Activated CD8-positive, alpha-beta T cell treated with anti-CD3 and anti-CD28 coated beads for 36 hours (primary cell): ENCODE results near the gene QRFPR. TPM values are rescaled to one million over a fixed set of nuclear protein-coding genes. Genes with fewer than 3 reads are reported as not detected.
"Not testable (repeated sequence)": the region's sequence is repeated elsewhere in the genome, so short reads cannot be mapped to it uniquely, and the experiment has no call there.

Source experiments
- ATAC-seq: fragments of 200-7000 bp; cut with Tn5 transposase; one replicate; pipeline ENCODE4 v1.10.0; 2021; ENCODE audit warnings: mild to moderate bottlenecking, moderate library complexity
- CTCF ChIA-PET: fragments of 350-600 bp; sonication (Branson Sonifier 250); formaldehyde crosslinking; loops from one replicate; lab custom pipeline; 2021; ENCODE audit warnings: antibody characterized with exemption; lab: Charles Lee
- POLR2A ChIA-PET: fragments of 350-600 bp; sonication (Branson Sonifier 250); formaldehyde crosslinking; loops from one replicate; lab custom pipeline; 2021; ENCODE audit warnings: antibody characterized with exemption; lab: Charles Lee
- DNase-seq: peaks from one replicate; pipeline ENCODE4 v3.0.0-alpha.2; 2020
- H3K27ac Mint-ChIP-seq: one replicate; pipeline ENCODE4 v1.8.0; 2021; ENCODE audit warnings: mild to moderate bottlenecking, mixed read lengths
- H3K27me3 Mint-ChIP-seq: one replicate; pipeline ENCODE4 v1.8.0; 2021; ENCODE audit warnings: mixed read lengths
- H3K36me3 Mint-ChIP-seq: one replicate; pipeline ENCODE4 v1.8.0; 2021; ENCODE audit warnings: low read depth, mixed read lengths
- H3K4me1 Mint-ChIP-seq: one replicate; pipeline ENCODE4 v1.8.0; 2021; ENCODE audit warnings: low read depth, mixed read lengths
- H3K4me3 Mint-ChIP-seq: one replicate; pipeline ENCODE4 v1.8.0; 2021; ENCODE audit warnings: mild to moderate bottlenecking, moderate library complexity, mixed read lengths
- H3K9me3 Mint-ChIP-seq: one replicate; pipeline ENCODE4 v1.8.0; 2021; ENCODE audit warnings: mixed read lengths
- CTCF ChIP-seq: fragments of 200-600 bp; IDR thresholded peaks from one replicate; pipeline ENCODE4 v1.8.0; 2022; ENCODE audit warnings: antibody characterized with exemption, mild to moderate bottlenecking
- intact Hi-C: fragments of 100-400 bp; cut with micrococcal nuclease; formaldehyde crosslinking; loops from one replicate; pipeline ENCODE4 v1.10.0; 2022
- total RNA-seq, 2 experiments: library from RNA; stranded (reverse); gene quantifications; one replicate each; pipeline ENCODE4 v1.2.3, GENCODE V29; 2021

Gene QRFPR
- total RNA-seq, 2 experiments from 2014 or later, result not detected

GRCh38 chr4:121316091-121316490 is 64.7 kb downstream of the QRFPR start:
- TF ChIP-seq CTCF, result no peak
- POLR2A ChIA-PET, result no interaction called here

GRCh38 chr4:121313430-121313829 is 67.4 kb downstream of the QRFPR start:
- H3K4me1 Mint-ChIP-seq, H3K4me3 Mint-ChIP-seq, H3K27ac Mint-ChIP-seq, DNase-seq, H3K36me3 Mint-ChIP-seq, ATAC-seq, POLR2A ChIA-PET, H3K9me3 Mint-ChIP-seq, H3K27me3 Mint-ChIP-seq, intact Hi-C loops: not testable (repeated sequence)
- CTCF ChIA-PET, result interaction anchor here (2.3 kb wide), 1 partner anchor 122 kb away, joined by 9 read pairs; no protein-coding TSS in a partner anchor

More at GRCh38 chr4:121316091-121316490, 64.7 kb downstream of the QRFPR start:
- DNase-seq, result no peak
- H3K27ac Mint-ChIP-seq, result no peak overlapping the region
- H3K27me3 Mint-ChIP-seq, result peaks cover 9% of the 10 kb centered on the region
- no peaks in the 10 kb centered on the region for H3K36me3 Mint-ChIP-seq
- H3K4me1 Mint-ChIP-seq, result no peaks in the 10 kb centered on the region
- H3K9me3 Mint-ChIP-seq, result peaks cover 3% of the 10 kb centered on the region
- intact Hi-C loops, result no loop called here
- CTCF ChIA-PET, result interaction anchor here (1.1 kb wide), 1 partner anchor 9 kb away, joined by 3 read pairs; no protein-coding TSS in a partner anchor
- ATAC-seq, result no peak
- H3K4me3 Mint-ChIP-seq, result no peak overlapping the region

DNA sequence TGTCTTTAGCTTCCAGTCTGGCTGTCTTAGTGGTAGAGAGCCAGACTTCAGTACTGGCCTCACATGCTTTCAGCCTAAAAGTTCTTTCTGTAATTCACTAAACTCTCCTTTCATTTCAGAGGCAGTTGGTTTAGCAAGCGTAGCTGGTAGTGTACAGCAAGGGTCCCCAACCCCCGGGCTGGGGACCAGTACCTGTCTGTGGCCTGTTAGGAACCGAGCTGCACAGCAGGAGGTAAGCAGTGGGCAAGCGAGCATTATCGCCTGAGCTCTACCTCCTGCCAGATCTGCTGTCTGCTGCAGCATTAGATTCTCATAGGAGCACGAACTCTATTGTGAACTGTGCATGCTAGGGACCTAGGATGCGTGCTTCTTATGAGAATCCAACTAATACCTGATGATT is 72.0 kb downstream of the QRFPR start:
- no peak for TF ChIP-seq CTCF
- intact Hi-C loops, result loop anchor here (5.0 kb wide), 1 partner anchor 52 kb away; no protein-coding TSS in a partner anchor
- Mint-ChIP-seq H3K4me3 (no peak overlapping the region), H3K27ac (no peak overlapping the region), H3K36me3 (no peaks in the 10 kb centered on the region), H3K27me3 (peaks cover 2% of the 10 kb centered on the region), H3K9me3 (no peaks in the 10 kb centered on the region), H3K4me1 (peaks cover 12% of the 10 kb centered on the region)
- no peak for ATAC-seq
- CTCF ChIA-PET, result interaction anchor here (1.0 to 2.5 kb wide), 18 partner anchors 10 to 1145 kb away, joined by 3 to 126 read pairs (median 8); no protein-coding TSS in a partner anchor
- POLR2A ChIA-PET, result no interaction called here
- no peak for DNase-seq

- no peaks in the 10 kb centered on the region for H3K27me3 Mint-ChIP-seq
- CTCF ChIA-PET, result interaction anchor here (0.8 to 2.5 kb wide), 46 partner anchors 10 to 1152 kb away, joined by 3 to 126 read pairs (median 4); no protein-coding TSS in a partner anchor
- no peak for TF ChIP-seq CTCF
- H3K9me3 Mint-ChIP-seq, result no peaks in the 10 kb centered on the region
- H3K4me3 Mint-ChIP-seq, result no peak overlapping the region
- no peak for DNase-seq
- no peak overlapping the region for H3K27ac Mint-ChIP-seq
- intact Hi-C loops, result loop anchor here (5.0 kb wide), 1 partner anchor 51 kb away; no protein-coding TSS in a partner anchor
- POLR2A ChIA-PET, result no interaction called here
- no peak for ATAC-seq
- H3K4me1 Mint-ChIP-seq, result peaks cover 12% of the 10 kb centered on the region
- no peaks in the 10 kb centered on the region for H3K36me3 Mint-ChIP-seq
Measured at GRCh38 chr4:121308328-121308663, 72.5 kb downstream of the QRFPR start.

DNA sequence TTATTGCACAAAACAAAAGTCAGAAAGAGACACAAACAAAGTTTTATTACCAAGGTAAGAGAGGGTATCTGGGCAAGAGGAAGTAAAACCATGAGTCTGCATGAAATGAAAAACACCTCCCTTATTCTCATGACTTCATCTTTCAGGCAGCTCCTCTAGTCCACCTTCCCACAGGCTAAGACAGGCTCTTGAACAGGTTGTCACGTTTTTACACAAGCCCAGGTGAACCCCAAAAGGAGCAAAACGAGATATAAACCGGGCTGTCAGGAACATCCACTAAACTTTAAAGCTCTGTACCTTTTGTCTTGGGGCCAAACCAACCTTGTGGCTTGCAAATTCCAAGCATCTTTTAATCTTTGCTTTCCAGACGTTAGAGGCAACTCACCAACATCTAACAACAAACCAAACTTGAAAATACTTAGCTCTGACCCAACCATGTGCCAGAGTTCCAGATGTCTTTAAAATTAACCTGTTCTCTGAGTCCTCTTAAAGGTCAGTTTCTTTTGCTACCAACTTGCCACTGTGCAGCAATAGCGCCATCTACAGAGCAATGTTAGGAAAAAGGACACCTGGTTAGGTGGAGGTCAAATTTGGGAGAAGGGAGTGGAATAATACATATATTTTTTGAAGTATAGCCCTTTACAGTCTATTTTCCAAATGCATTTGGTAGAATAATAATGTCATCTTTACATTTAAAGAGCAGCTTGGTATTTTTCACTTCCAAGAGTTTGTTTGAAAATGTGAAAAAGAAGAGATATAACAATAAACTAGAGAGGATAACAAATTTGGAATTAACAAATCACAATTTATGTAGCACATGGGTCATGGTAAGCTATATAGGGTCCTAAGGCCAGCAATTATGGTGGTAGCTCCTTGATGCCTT is 73.1 kb downstream of the QRFPR start:
- ChIA-PET CTCF (interaction anchor here (0.7 to 2.5 kb wide), 71 partner anchors 9 to 1152 kb away, joined by 3 to 126 read pairs (median 4); no protein-coding TSS in a partner anchor), POLR2A (no interaction called here)
- ATAC-seq, result peak; percentile 80
- H3K27ac Mint-ChIP-seq, result peak overlapping the region; percentile 50
- H3K9me3 Mint-ChIP-seq, result no peaks in the 10 kb centered on the region
- no peaks in the 10 kb centered on the region for H3K36me3 Mint-ChIP-seq
- intact Hi-C loops, result loop anchor here (1.0 to 5.0 kb wide), 2 partner anchors 50 to 115 kb away; no protein-coding TSS in a partner anchor
- peak; percentile 93 for TF ChIP-seq CTCF
- peaks cover 12% of the 10 kb centered on the region for H3K4me1 Mint-ChIP-seq
- no peak overlapping the region for H3K4me3 Mint-ChIP-seq
- DNase-seq, result peak; percentile 69
- H3K27me3 Mint-ChIP-seq, result no peaks in the 10 kb centered on the region
